Natural killer cell (primary cell): Measurements from ENCODE around the gene PLCH2. TPM values are rescaled to one million over a fixed set of nuclear protein-coding genes. Genes with fewer than 3 reads are reported as not detected.

Experiments
- ATAC-seq, 3 donors: fragments of 150-1000 bp in 2 of 3; fragments of 200-7000 bp in 1 of 3; cut with Tn5 transposase; 1 replicate in 1 of 3; 2 replicates in 2 of 3; pipeline ENCODE4 v1.10.0; 2021; ENCODE audit warnings: mild to moderate bottlenecking in 2 of 3, moderate library complexity in 2 of 3
- DNase-seq, 2 donors: peaks; one replicate each; pipeline versions ENCODE4 v3.0.0 to v3.0.0-alpha.2; 2013 to 2021; ENCODE audit warnings: mixed read lengths in 1 of 2
- H3K27ac ChIP-seq: one replicate; pipeline ENCODE4 v1.5.1; 2013; ENCODE audit warnings: mild to moderate bottlenecking, low read length
- H3K27me3 ChIP-seq: one replicate; pipeline ENCODE4 v1.6.1; 2013; ENCODE audit warnings: low read length; ENCODE audit not compliant: control insufficient read depth, insufficient read depth
- H3K36me3 ChIP-seq: one replicate; pipeline ENCODE4 v1.6.1; 2013; ENCODE audit warnings: low read length; ENCODE audit not compliant: control insufficient read depth, insufficient read depth
- H3K4me1 ChIP-seq: one replicate; pipeline ENCODE4 v1.6.1; 2013; ENCODE audit warnings: low read length; ENCODE audit not compliant: control insufficient read depth, insufficient read depth
- H3K4me3 ChIP-seq: one replicate; pipeline ENCODE4 v1.5.1; 2013; ENCODE audit warnings: low read length
- H3K9me3 ChIP-seq: one replicate; pipeline ENCODE4 v1.6.1; 2013; ENCODE audit warnings: low read length; ENCODE audit not compliant: control insufficient read depth, insufficient read depth
- H3K27ac Mint-ChIP-seq, 2 donors: one replicate each; pipeline ENCODE4 v1.8.0; 2022; ENCODE audit warnings: mild to moderate bottlenecking in 2 of 2, mixed read lengths in 2 of 2, moderate library complexity in 1 of 2
- H3K27me3 Mint-ChIP-seq, 2 donors: one replicate each; pipeline ENCODE4 v1.8.0; 2022; ENCODE audit warnings: low read depth in 2 of 2, mixed read lengths in 2 of 2
- H3K36me3 Mint-ChIP-seq: one replicate; pipeline ENCODE4 v1.8.0; 2022; ENCODE audit warnings: mixed read lengths
- H3K4me1 Mint-ChIP-seq, 2 donors: one replicate each; pipeline ENCODE4 v1.8.0; 2022; ENCODE audit warnings: mixed read lengths in 2 of 2
- H3K4me3 Mint-ChIP-seq: one replicate; pipeline ENCODE4 v1.8.0; 2022; ENCODE audit warnings: mild to moderate bottlenecking, moderate library complexity, mixed read lengths
- H3K9me3 Mint-ChIP-seq, 2 donors: one replicate each; pipeline ENCODE4 v1.8.0; 2022; ENCODE audit warnings: mixed read lengths in 2 of 2
- CTCF ChIP-seq: fragments of 200-600 bp; IDR thresholded peaks from one replicate; pipeline ENCODE4 v1.8.0; 2022; ENCODE audit warnings: antibody characterized with exemption
- WGBS: methylation state at CpG from one replicate; pipeline ENCODE4 v1.1.7; 2013; ENCODE audit warnings: missing lambda C conversion rate; ENCODE audit not compliant: insufficient coverage; 5-methylcytosine and 5-hydroxymethylcytosine counted together
- intact Hi-C: fragments of 100-400 bp; cut with micrococcal nuclease; formaldehyde crosslinking; loops from one replicate; pipeline ENCODE4 v1.14.2; 2022
- total RNA-seq, 4 donors: library from RNA; stranded (reverse); fragments of 120-200 nt in 1 of 4; gene quantifications; one replicate each; pipeline versions ENCODE4 v1.2.3 to v1.2.4, GENCODE V29; 2013 to 2022

The PLCH2 gene
- total RNA-seq, 3 donors from 2014 or later (not counting 1 experiment from before 2014, with no cell fraction given), result 77.1 to 116 (median 106) TPM

- H3K36me3 Mint-ChIP-seq, result no peaks in the 10 kb centered on the region
- whole genome bisulfite sequencing, result 14% methylated on average over 25 of the region's 30 CpGs
- no peaks in the 10 kb centered on the region for H3K9me3 Mint-ChIP-seq
- H3K4me3 Mint-ChIP-seq, result peak overlapping the region; percentile 68
- H3K4me3 ChIP-seq, result no peak overlapping the region
- no peak overlapping the region for H3K27ac Mint-ChIP-seq
- peak in 1 of 2 donors; percentile 51 for DNase-seq
- intact Hi-C loops, result no loop called here
- TF ChIP-seq CTCF, result no peak
- no peak overlapping the region for H3K27ac ChIP-seq
- H3K4me1 Mint-ChIP-seq, result peaks cover 6 to 14% of the 10 kb centered on the region in 2 donors
- peaks cover 39% of the 10 kb centered on the region for H3K27me3 ChIP-seq
- H3K4me1 ChIP-seq, result peaks cover 37% of the 10 kb centered on the region
- ATAC-seq, result no peak
- peaks cover 0 to 15% of the 10 kb centered on the region in 2 donors for H3K27me3 Mint-ChIP-seq
- H3K9me3 ChIP-seq, result no peaks in the 10 kb centered on the region
- no peaks in the 10 kb centered on the region for H3K36me3 ChIP-seq
These were observed 54.6 kb downstream of the PLCH2 start for GRCh38 chr1:2530513-2531361.

DNA sequence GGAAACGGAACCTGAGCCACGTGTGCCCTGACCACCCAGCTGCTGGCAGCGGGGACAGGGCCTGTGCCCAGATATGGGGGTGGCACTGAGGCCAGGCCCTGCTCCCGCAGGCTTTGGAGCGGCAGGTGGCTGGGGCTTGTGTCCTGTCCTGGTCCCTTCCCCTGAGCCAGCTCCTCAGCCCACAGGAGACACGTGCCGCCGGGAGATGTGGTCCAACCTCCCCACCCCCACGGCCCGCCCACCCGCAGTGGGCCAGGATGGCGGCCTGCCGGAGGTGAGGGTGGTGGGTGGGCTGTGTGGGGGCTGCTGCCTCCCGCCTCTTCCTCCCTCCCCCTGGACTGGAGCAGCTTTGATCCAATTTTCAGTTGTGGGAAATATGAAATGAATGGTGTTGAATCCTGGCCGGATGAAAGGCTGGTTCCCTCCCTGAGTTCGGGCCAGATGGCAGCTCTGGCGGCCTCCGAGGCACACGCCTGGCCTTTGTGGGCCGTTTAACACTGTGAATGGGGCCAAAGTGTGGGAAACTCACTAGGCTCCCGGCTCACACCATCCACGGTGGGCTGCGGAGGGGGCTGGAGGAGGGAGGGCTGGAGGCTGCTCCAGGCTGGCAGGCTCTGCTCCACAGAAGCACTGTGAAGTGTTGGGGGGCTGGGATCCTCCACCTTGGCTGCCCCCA is 56.5 kb downstream of the PLCH2 start:
- Histone ChIP-seq H3K36me3 (no peaks in the 10 kb centered on the region), H3K27me3 (peaks cover 39% of the 10 kb centered on the region), H3K4me1 (peaks cover 26% of the 10 kb centered on the region), H3K27ac (no peak overlapping the region), H3K9me3 (no peaks in the 10 kb centered on the region), H3K4me3 (no peak overlapping the region)
- Mint-ChIP-seq H3K27me3 (peaks cover 0 to 15% of the 10 kb centered on the region in 2 donors), H3K27ac (no peak overlapping the region), H3K36me3 (no peaks in the 10 kb centered on the region), H3K9me3 (no peaks in the 10 kb centered on the region), H3K4me1 (peaks cover 0 to 8% of the 10 kb centered on the region in 2 donors), H3K4me3 (no peak overlapping the region)
- intact Hi-C loops, result no loop called here
- WGBS, result 92% methylated on average over 16 of the region's 23 CpGs
- no peak for DNase-seq
- no peak for ATAC-seq
- TF ChIP-seq CTCF, result no peak

GRCh38 chr1:2533365-2533764 is 57.3 kb downstream of the PLCH2 start:
- Histone ChIP-seq H3K4me3 (no peak overlapping the region), H3K27ac (no peak overlapping the region), H3K27me3 (peaks cover 35% of the 10 kb centered on the region), H3K4me1 (peaks cover 25% of the 10 kb centered on the region), H3K9me3 (no peaks in the 10 kb centered on the region), H3K36me3 (no peaks in the 10 kb centered on the region)
- Mint-ChIP-seq H3K9me3 (no peaks in the 10 kb centered on the region), H3K4me1 (peaks cover 0 to 8% of the 10 kb centered on the region in 2 donors), H3K36me3 (no peaks in the 10 kb centered on the region), H3K27me3 (peaks cover 0 to 13% of the 10 kb centered on the region in 2 donors), H3K27ac (no peak overlapping the region), H3K4me3 (no peak overlapping the region)
- no peak for TF ChIP-seq CTCF
- 79% methylated on average over 11 of the region's 11 CpGs for WGBS
- ATAC-seq, result no peak
- intact Hi-C loops, result no loop called here
- no peak for DNase-seq
